SK-N-SH treated with all-trans-retinoic acid at 6 μM for 48 hours (cell line): ENCODE measurements around the gene SIRPB1.

ENCODE experiments used
- ESRRG ChIP-seq: fragments of 250-450 bp; sonication (Bioruptor Pico); IDR thresholded peaks from 2 replicates; pipeline ENCODE4 v1.6.1; 2021; ENCODE audit warnings: mild to moderate bottlenecking
- ISL1 ChIP-seq: fragments of 250-450 bp; sonication (Bioruptor Pico); IDR thresholded peaks from 2 replicates; pipeline ENCODE4 v2.1.2; 2022; ENCODE audit warnings: mild to moderate bottlenecking, moderate library complexity
- TCF4 ChIP-seq: fragments of 250-450 bp; sonication (Bioruptor Pico); IDR thresholded peaks from 2 replicates; pipeline ENCODE4 v1.8.0; 2021; ENCODE audit warnings: mild to moderate bottlenecking, moderate library complexity, borderline replicate concordance
- TOX ChIP-seq: fragments of 250-450 bp; sonication (Bioruptor Pico); IDR thresholded peaks from 2 replicates; pipeline ENCODE4 v1.8.0; 2021; ENCODE audit warnings: mild to moderate bottlenecking, moderate library complexity, borderline replicate concordance
- ZC3H10 ChIP-seq: fragments of 250-450 bp; sonication (Bioruptor Pico); IDR thresholded peaks from 2 replicates; pipeline ENCODE4 v1.5.1; 2021; ENCODE audit warnings: mild to moderate bottlenecking, moderate library complexity
- ZFP3 ChIP-seq: fragments of 250-450 bp; sonication (Bioruptor Pico); IDR thresholded peaks from 2 replicates; pipeline ENCODE4 v1.5.0; 2020; ENCODE audit warnings: mild to moderate bottlenecking, moderate library complexity
- ZNF70 ChIP-seq: fragments of 450-650 bp; formaldehyde crosslinking; IDR thresholded peaks from 2 replicates; pipeline ENCODE4 v1.5.0; 2020; ENCODE audit warnings: mild to moderate bottlenecking, moderate library complexity
- ZNF8 ChIP-seq: fragments of 450-650 bp; formaldehyde crosslinking; IDR thresholded peaks from 2 replicates; pipeline ENCODE4 v1.5.0; 2020; ENCODE audit warnings: mild to moderate bottlenecking, moderate library complexity
- TF ChIP-seq, protein P1 (sequence below): fragments of 250-450 bp; sonication (Bioruptor Pico); IDR thresholded peaks from 2 replicates; pipeline ENCODE4 v1.8.0; 2020; ENCODE audit warnings: mild to moderate bottlenecking, moderate library complexity, borderline replicate concordance

DNA sequence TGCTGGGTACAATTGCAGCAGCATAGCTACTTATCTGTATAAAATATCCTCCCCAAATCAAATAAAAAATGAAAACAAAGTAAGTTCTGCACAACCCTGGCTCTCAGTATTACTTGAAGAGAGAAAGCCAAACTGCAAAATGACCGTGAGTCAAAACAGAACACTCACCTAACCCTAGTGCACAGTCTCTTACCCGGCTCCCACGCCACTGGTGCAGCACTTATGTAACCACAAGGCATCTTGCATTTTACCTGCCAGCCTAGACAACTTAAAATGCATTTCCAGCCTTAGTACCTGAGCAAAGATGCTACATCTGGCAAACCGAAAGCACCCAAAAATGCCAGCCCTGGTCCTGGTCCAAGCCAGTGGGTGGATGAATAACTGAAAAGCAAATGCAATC lies 12.4 kb upstream of the SIRPB1 start:
- TF ChIP-seq ZNF8 (CRISPR knock-in tag) (no peak), ESRRG (CRISPR knock-in tag) (no peak), TOX (CRISPR knock-in tag) (no peak), ISL1 (no peak), ZNF70 (CRISPR knock-in tag) (no peak), TCF4 (no peak), ZFP3 (CRISPR knock-in tag) (no peak), ZC3H10 (CRISPR knock-in tag) (no peak)
- TF ChIP-seq, protein P1, sequence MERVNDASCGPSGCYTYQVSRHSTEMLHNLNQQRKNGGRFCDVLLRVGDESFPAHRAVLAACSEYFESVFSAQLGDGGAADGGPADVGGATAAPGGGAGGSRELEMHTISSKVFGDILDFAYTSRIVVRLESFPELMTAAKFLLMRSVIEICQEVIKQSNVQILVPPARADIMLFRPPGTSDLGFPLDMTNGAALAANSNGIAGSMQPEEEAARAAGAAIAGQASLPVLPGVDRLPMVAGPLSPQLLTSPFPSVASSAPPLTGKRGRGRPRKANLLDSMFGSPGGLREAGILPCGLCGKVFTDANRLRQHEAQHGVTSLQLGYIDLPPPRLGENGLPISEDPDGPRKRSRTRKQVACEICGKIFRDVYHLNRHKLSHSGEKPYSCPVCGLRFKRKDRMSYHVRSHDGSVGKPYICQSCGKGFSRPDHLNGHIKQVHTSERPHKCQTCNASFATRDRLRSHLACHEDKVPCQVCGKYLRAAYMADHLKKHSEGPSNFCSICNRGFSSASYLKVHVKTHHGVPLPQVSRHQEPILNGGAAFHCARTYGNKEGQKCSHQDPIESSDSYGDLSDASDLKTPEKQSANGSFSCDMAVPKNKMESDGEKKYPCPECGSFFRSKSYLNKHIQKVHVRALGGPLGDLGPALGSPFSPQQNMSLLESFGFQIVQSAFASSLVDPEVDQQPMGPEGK (CRISPR knock-in tag): no peak
